Cardiac fibroblast (primary cell): ENCODE data around the gene SLC16A7.

Experiments used
- DNase-seq, 2 donors: peaks; one replicate each; pipeline versions ENCODE4 v3.0.0 to v3.0.0-alpha.2; 2010; ENCODE audit warnings: low read depth in 2 of 2
- H3K4me3 ChIP-seq, 2 donors: replicated peaks in 1 of 2; 1 replicate in 1 of 2; 2 replicates in 1 of 2; pipeline ENCODE4 v1.5.1; 2011; ENCODE audit warnings: low read depth in 2 of 2, low read length in 2 of 2, mild to moderate bottlenecking in 2 of 2, moderate library complexity in 1 of 2
- TF ChIP-seq, protein P1 (sequence below): IDR thresholded peaks from one replicate; pipeline ENCODE4 v1.5.1; 2011; ENCODE audit warnings: low read depth, mild to moderate bottlenecking, low read length, inconsistent platforms

SLC16A7 gene, protein sequence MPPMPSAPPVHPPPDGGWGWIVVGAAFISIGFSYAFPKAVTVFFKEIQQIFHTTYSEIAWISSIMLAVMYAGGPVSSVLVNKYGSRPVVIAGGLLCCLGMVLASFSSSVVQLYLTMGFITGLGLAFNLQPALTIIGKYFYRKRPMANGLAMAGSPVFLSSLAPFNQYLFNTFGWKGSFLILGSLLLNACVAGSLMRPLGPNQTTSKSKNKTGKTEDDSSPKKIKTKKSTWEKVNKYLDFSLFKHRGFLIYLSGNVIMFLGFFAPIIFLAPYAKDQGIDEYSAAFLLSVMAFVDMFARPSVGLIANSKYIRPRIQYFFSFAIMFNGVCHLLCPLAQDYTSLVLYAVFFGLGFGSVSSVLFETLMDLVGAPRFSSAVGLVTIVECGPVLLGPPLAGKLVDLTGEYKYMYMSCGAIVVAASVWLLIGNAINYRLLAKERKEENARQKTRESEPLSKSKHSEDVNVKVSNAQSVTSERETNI

DNA sequence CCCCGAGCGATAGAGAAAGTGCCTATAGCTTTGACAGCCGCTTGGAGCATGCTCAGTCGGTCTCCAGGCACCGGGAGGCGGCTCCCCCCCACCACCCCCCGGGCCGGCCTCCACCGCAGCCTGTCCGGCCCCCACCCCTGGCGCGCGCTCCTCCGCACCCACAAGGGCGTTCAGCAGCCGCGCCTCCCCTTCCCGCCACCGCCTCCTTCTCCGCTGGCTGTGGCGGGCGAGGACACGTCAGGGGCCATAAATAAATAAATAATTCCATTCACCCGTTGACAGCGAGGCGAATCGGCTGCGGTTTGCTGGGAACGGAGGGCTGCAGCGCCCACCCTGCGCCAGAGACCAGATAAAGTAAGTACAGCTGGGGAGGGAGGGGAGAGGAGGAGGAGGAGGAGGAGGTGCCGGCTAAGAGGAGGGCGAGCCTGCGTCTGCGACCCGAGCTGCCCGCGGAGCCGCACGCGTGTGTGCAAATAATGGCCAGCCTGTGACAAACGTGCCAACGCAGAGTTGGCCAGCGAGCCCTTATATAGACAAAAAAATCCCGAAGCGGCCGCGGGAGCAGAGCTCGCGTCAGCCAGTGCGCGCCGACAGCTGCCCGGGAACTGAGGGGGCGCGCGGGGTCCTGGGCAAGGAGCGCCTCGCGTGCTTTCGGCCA lies at the start of gene SLC16A7:
TSS of gene SLC16A7 (plus strand) at position 147 of the 658 bp plus-strand sequence. CDS start 108,773 bp downstream, outside the sequence.
- TF ChIP-seq, protein P1, sequence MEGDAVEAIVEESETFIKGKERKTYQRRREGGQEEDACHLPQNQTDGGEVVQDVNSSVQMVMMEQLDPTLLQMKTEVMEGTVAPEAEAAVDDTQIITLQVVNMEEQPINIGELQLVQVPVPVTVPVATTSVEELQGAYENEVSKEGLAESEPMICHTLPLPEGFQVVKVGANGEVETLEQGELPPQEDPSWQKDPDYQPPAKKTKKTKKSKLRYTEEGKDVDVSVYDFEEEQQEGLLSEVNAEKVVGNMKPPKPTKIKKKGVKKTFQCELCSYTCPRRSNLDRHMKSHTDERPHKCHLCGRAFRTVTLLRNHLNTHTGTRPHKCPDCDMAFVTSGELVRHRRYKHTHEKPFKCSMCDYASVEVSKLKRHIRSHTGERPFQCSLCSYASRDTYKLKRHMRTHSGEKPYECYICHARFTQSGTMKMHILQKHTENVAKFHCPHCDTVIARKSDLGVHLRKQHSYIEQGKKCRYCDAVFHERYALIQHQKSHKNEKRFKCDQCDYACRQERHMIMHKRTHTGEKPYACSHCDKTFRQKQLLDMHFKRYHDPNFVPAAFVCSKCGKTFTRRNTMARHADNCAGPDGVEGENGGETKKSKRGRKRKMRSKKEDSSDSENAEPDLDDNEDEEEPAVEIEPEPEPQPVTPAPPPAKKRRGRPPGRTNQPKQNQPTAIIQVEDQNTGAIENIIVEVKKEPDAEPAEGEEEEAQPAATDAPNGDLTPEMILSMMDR: no peak
- DNase-seq: peak; percentile 88 to 95
- H3K4me3 ChIP-seq: peak within 1 kb of the TSS; percentile 85 to 86

DNA sequence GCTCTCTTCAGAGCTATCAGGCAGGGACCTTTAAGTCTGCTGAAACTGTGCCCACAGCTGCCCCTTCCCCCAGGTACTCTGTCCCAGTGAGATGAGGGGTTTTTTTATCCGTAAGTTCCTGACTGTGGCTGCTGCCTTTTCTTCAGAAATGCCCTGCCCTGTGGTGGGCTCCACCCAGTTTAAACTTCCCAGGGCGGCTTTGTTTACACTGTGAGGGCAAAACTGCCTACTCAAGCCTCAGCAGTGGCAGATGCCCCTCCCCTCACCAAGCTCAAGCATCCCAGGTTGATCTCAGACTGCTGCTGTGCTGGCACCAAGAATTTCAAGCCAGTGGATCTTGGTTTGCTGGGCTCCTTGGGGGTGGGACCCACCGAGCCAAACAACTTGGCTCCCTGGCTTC lies 46.9 kb upstream of the SLC16A7 start:
- TF ChIP-seq, protein P1: no peak
- no peak overlapping the region for H3K4me3 ChIP-seq
- no peak for DNase-seq

DNA sequence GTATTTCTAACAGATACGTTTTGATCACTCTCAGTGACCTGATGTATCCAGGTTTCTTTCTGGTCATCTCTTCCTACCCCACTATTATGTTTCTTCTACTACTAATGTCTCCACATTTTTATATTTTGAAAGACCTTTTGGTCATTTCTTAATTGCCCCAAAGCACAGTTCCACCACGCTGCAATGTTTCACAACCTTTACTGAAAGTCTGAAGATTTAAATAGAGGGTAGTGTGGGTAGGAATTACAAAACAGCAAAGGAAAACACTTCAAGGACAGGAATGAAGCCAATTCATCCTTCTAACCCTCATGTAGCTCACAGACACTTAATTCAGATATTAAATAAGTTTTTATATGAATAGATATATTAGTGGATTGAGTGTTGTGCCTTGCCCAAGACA lies 36.1 kb upstream of the SLC16A7 start:
- TF ChIP-seq, protein P1: no peak
- DNase-seq: no peak
- H3K4me3 ChIP-seq: no peak overlapping the region

DNA sequence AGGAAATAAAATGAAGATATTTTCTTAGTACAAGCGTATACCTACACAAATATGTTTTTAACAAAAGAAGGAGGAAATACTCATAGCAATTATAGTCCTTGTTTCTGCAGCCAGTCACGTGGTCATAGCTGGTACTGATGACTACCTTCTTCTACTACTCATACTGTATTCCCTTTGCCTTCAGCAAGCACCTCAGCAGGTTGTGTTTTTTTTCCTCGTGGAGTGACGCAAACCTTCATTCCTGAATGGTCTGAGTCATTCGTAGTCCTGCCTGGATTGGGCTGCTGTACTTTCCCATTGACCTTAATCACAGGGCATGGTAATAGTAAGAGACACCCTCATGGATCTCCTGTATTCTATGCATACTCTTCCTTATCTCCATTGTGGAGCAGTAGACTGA lies 25.7 kb upstream of the SLC16A7 start:
- peak in 1 of 2 donors; percentile 58 for DNase-seq
- H3K4me3 ChIP-seq: no peak overlapping the region
- TF ChIP-seq, protein P1: no peak

DNA sequence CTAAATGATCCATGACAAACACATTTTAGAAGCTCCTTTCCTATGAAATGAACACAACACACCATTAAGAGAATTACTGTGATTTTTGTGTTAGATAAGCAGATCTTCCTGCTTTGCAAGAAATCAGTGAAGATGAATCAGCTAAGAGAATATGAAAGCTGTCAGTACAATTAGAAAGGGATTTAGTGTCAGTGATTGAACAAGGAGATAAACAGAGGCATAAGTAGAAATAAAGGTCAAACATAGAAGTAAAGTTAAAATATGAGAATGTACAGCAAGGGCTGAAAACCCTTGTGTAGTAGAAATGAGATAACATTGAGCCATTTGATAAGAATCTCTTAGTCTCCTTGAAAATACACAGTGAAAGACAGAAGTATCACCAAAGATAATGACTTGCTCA lies 21.4 kb upstream of the SLC16A7 start:
- no peak overlapping the region for H3K4me3 ChIP-seq
- TF ChIP-seq, protein P1: no peak
- DNase-seq: no peak

DNA sequence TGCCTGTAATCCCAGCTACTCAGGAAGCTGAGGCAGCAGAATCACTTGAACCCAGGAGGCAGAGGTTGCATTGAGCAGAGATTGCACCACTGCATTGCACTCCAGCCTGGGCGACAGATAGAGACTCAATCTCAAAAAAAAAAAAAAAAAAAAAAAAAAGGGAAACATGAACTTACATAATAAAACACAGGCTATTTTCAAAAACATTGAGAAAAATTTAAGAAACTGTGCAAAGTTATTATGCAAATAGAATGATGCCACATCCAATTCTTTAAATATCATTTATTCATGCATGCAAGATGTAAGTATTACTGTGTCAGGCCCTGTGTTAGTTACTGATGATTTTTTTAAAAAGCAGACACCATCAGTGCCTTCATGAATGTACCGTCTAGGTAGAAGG lies 20.0 kb upstream of the SLC16A7 start:
- TF ChIP-seq, protein P1: no peak
- no peak overlapping the region for H3K4me3 ChIP-seq

More for the DNA sequence above, 20.0 kb upstream of the SLC16A7 start:
- DNase-seq: no peak
